Measurements from ENCODE around the gene EDN1.

DNA sequence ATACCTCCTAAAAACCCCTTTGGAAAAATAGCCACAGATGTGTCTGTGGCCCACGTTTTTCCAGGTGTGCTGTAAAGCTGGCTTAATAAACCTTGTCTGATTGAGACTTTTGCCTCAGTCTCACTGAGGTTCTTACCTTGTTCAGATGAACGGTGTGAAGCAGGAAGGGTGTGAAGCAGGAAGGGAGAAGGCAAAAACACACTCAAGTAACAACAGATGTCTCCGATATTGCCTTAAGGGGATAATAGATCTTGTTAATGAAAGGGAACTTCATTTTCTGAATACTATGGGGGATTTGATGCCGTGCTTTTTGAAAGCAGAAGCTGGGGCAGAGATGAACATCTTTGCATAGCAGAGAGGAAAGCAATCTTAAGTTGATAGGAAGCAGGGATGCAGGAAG lies 37.8 kb downstream of the EDN1 start:
- TF ChIP-seq, protein P1, sequence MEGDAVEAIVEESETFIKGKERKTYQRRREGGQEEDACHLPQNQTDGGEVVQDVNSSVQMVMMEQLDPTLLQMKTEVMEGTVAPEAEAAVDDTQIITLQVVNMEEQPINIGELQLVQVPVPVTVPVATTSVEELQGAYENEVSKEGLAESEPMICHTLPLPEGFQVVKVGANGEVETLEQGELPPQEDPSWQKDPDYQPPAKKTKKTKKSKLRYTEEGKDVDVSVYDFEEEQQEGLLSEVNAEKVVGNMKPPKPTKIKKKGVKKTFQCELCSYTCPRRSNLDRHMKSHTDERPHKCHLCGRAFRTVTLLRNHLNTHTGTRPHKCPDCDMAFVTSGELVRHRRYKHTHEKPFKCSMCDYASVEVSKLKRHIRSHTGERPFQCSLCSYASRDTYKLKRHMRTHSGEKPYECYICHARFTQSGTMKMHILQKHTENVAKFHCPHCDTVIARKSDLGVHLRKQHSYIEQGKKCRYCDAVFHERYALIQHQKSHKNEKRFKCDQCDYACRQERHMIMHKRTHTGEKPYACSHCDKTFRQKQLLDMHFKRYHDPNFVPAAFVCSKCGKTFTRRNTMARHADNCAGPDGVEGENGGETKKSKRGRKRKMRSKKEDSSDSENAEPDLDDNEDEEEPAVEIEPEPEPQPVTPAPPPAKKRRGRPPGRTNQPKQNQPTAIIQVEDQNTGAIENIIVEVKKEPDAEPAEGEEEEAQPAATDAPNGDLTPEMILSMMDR (IDR thresholded peaks at IDR 0.05) = no peak
- TF ChIP-seq POLR2A (IDR thresholded peaks at IDR 0.05; ENCODE audit: low read depth) = no peak
- TF ChIP-seq EP300 (IDR thresholded peaks at IDR 0.05) = no peak
- TF ChIP-seq POLR2AphosphoS5 (IDR thresholded peaks at IDR 0.05) = no peak

Measured in esophagus muscularis mucosa (tissue), 4 donors.